GM18951 (cell line): ENCODE data around the gene VDAC1.

ENCODE experiments used
- POLR2A ChIP-seq: IDR thresholded peaks from 4 replicates; pipeline ENCODE4 v1.6.1; 2011; ENCODE audit warnings: mild to moderate bottlenecking; ENCODE audit not compliant: insufficient read length, insufficient read depth; ENCODE audit errors: extremely low read depth
- in situ Hi-C: fragments of 300-500 bp; cut with MboI; formaldehyde crosslinking; loops from one replicate; pipeline ENCODE4 v1.12.0; 2022; ENCODE audit warnings: low sequenced_read_pairs, mixed read lengths, inconsistent platforms; ENCODE audit not compliant: unreplicated experiment

Gene VDAC1

DNA sequence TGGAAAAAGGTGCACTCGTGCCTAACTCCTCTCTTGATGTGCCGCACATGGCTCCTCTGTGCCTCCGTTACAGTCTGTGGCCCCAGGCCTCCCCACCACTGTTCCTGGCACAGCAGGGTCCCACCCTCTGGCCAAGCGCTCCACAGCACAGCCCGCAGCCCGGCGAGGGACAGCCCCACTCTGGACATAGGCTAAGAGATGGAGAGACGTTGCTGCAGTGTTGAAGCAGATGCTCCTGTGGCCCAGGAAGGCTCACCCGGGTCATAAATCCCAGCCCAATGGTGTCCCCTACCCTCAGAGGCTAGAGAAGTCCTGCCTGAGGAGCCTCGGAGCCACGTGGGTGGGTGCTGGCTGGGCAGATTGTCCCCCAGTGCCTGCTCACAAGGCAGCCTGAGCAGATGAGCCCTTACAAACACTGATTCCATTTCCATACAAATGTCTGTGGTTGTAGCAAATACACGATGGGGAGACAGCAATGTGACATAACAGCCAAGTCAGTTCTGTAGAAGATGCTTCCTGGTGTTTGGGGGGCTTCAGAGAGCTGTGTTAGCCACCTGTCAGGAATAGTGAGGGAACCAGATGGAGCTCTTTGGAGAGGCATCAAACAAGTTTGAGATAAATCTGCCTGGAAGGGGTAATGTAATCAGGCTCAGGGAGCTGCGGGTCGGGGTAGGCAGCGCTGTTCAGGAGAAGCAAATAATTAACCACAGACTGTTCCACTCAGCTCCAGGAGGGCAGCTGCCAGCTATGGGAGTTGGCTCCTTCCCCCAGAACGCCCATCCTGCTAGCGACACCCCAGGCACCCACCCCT is 78.1 kb downstream of the VDAC1 start:
- no peak for TF ChIP-seq POLR2A
- in situ Hi-C loops, result loop anchor here (25.0 kb wide), 1 partner anchor 814 kb away; no protein-coding TSS in a partner anchor

DNA sequence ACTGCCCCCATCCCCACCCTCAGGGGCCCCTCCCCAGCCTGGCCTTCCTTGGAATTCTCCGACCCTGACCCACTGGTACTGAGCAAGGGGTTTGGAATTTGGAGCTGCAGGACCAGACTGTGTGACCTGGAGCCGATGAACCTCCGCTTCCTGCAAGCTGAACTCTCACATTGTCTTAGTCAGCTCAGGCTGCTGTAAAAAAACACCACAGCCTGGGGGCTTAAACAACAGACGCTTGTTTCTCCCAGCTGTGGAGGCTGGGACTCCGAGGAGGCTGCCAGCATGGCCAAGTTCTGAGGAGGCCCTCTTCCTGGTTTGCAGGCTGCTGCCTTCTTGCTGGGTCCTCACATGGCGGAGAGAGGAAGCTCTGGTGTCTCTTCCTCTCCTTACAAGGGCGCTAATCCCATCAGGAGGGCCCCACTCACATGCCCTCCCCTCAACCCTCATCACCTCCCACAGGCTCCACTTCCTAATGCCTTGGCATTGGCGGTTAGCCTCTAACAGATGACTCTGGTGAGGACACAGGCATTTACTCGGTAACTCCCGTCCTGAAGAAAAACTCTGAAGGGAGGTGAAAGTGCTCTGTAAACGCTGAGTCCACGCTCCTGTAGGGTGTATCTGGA is 78.8 kb downstream of the VDAC1 start:
- in situ Hi-C loops, result loop anchor here (25.0 kb wide), 1 partner anchor 814 kb away; no protein-coding TSS in a partner anchor
- TF ChIP-seq POLR2A, result no peak

DNA sequence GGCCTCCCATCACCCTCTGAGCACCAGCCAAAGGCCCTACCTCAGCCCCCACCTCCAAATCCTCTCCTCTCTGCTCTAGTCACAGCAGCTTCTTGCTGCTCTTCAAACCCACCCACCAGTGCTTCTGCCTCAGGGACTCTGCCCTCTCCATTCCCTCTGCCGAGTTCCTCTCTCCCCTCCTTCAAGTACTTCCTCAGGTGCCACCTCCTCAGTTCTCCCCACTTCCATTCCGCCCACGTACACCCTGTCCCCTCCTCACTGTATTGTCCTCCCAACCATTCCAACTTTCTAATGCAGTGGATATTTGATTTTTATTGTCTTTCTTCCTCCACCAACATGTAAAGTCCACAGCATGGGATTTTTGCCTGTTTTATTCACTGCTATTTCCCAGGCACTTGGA is 79.5 kb downstream of the VDAC1 start:
- no peak for TF ChIP-seq POLR2A
- in situ Hi-C loops, result loop anchor here (25.0 kb wide), 1 partner anchor 813 kb away; no protein-coding TSS in a partner anchor

GRCh38 chr5:133924221-133924920 is 80.4 kb downstream of the VDAC1 start:
- in situ Hi-C loops, result no loop called here
- no peak for TF ChIP-seq POLR2A

DNA sequence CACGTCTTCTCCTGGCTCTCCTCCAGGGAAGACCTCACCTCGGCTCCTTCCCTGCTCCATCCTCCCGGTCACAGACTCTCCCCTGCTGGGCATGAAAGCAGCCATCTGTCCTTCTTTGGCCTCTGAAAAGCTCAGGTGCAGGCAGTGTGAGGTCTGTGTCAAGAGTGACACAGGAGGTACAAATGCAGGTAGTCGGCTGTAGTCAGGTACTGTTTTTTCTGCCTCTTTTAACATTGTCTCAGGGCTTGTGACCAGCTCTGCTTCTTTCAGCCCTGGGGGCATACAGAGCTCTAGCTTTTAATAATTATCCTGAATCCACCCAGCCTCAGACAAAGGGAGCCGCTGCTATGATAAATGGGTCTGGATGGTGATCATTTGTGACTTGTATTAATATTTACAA is 82.8 kb downstream of the VDAC1 start:
- no peak for TF ChIP-seq POLR2A
- in situ Hi-C loops, result no loop called here
